ENCODE results near the gene UBN1. TPM values are rescaled to one million over a fixed set of nuclear protein-coding genes. Genes with fewer than 3 reads are reported as not detected.
"Not testable (repeated sequence)": the region's sequence is repeated elsewhere in the genome, so short reads cannot be mapped to it uniquely, and the experiment has no call there.

UBN1 gene
- total and polyA plus RNA-seq, 4 donors, result 13.8 to 17.5 (median 16.3) TPM

- 91% methylated on average over 16 of the region's 16 CpGs for WGBS (ENCODE audit: insufficient coverage)
- peaks cover 59% of the 10 kb centered on the region for H3K36me3 ChIP-seq (ENCODE audit: control insufficient read depth, insufficient read depth, low read length)
Observed at GRCh38 chr16:4890686-4891085, 43.4 kb downstream of the UBN1 start.

GRCh38 chr16:4891097-4891885 lies 44.0 kb downstream of the UBN1 start:
- peaks cover 18% of the 10 kb centered on the region for H3K4me1 ChIP-seq (ENCODE audit: control insufficient read depth, insufficient read depth, low read length)
- H3K9me3 ChIP-seq (ENCODE audit: control insufficient read depth, insufficient read depth, low read length), result no peaks in the 10 kb centered on the region
- H3K27me3 ChIP-seq (ENCODE audit: control insufficient read depth, insufficient read depth, low read length), result no peaks in the 10 kb centered on the region
- WGBS (ENCODE audit: insufficient coverage), result 85% methylated on average over 13 of the region's 16 CpGs
- H3K27ac ChIP-seq (ENCODE audit: low read depth, low read length), result no peak overlapping the region
- H3K4me3 ChIP-seq (ENCODE audit: low read depth, low read length), result no peak overlapping the region
- H3K36me3 ChIP-seq (ENCODE audit: control insufficient read depth, insufficient read depth, low read length), result peaks cover 58% of the 10 kb centered on the region
- DNase-seq (ENCODE audit: low read depth in 4 of 6, low spot score in 6 of 6), result no peak

More at GRCh38 chr16:4890686-4891085, 43.4 kb downstream of the UBN1 start:
- DNase-seq (ENCODE audit: low read depth in 4 of 6, low spot score in 6 of 6), result no peak
- Histone ChIP-seq H3K4me3 (ENCODE audit: low read depth, low read length) (no peak overlapping the region), H3K4me1 (ENCODE audit: control insufficient read depth, insufficient read depth, low read length) (peaks cover 18% of the 10 kb centered on the region), H3K27ac (ENCODE audit: low read depth, low read length) (no peak overlapping the region), H3K27me3 (ENCODE audit: control insufficient read depth, insufficient read depth, low read length) (no peaks in the 10 kb centered on the region), H3K9me3 (ENCODE audit: control insufficient read depth, insufficient read depth, low read length) (no peaks in the 10 kb centered on the region)

GRCh38 chr16:4891886-4892216 lies 44.6 kb downstream of the UBN1 start:
- H3K4me1 ChIP-seq (ENCODE audit: control insufficient read depth, insufficient read depth, low read length), result peaks cover 18% of the 10 kb centered on the region
- peaks cover 55% of the 10 kb centered on the region for H3K36me3 ChIP-seq (ENCODE audit: control insufficient read depth, insufficient read depth, low read length)
- H3K9me3 ChIP-seq (ENCODE audit: control insufficient read depth, insufficient read depth, low read length), result no peaks in the 10 kb centered on the region
- H3K27ac ChIP-seq (ENCODE audit: low read depth, low read length), result no peak overlapping the region
- WGBS (ENCODE audit: insufficient coverage), result 70% methylated on average over 12 of the region's 12 CpGs
- H3K4me3 ChIP-seq (ENCODE audit: low read depth, low read length), result no peak overlapping the region
- H3K27me3 ChIP-seq (ENCODE audit: control insufficient read depth, insufficient read depth, low read length), result no peaks in the 10 kb centered on the region
- no peak for DNase-seq (ENCODE audit: low read depth in 4 of 6, low spot score in 6 of 6)

- peak in 1 of 6 donors; percentile 42 for DNase-seq (ENCODE audit: low read depth in 4 of 6, low spot score in 6 of 6)
- H3K36me3 ChIP-seq (ENCODE audit: control insufficient read depth, insufficient read depth, low read length), result peaks cover 53% of the 10 kb centered on the region
- H3K4me1 ChIP-seq (ENCODE audit: control insufficient read depth, insufficient read depth, low read length), result peaks cover 18% of the 10 kb centered on the region
- no peak overlapping the region for H3K4me3 ChIP-seq (ENCODE audit: low read depth, low read length)
- H3K27ac ChIP-seq (ENCODE audit: low read depth, low read length), result no peak overlapping the region
- H3K9me3 ChIP-seq (ENCODE audit: control insufficient read depth, insufficient read depth, low read length), result no peaks in the 10 kb centered on the region
- 42% methylated on average over 18 of the region's 23 CpGs for WGBS (ENCODE audit: insufficient coverage)
- H3K27me3 ChIP-seq (ENCODE audit: control insufficient read depth, insufficient read depth, low read length), result no peaks in the 10 kb centered on the region
Observed at GRCh38 chr16:4892361-4893102, 45.3 kb downstream of the UBN1 start.

GRCh38 chr16:4893103-4893862 lies 46.0 kb downstream of the UBN1 start:
- Histone ChIP-seq H3K27ac (ENCODE audit: low read depth, low read length) (no peak overlapping the region), H3K9me3 (ENCODE audit: control insufficient read depth, insufficient read depth, low read length) (no peaks in the 10 kb centered on the region)

GRCh38 chr16:4894276-4895150 lies 47.2 kb downstream of the UBN1 start:
- no peak for DNase-seq (ENCODE audit: low read depth in 4 of 6, low spot score in 6 of 6)
- Histone ChIP-seq H3K27me3 (ENCODE audit: control insufficient read depth, insufficient read depth, low read length) (no peaks in the 10 kb centered on the region), H3K9me3 (ENCODE audit: control insufficient read depth, insufficient read depth, low read length) (no peaks in the 10 kb centered on the region), H3K4me1 (ENCODE audit: control insufficient read depth, insufficient read depth, low read length) (peaks cover 18% of the 10 kb centered on the region), H3K36me3 (ENCODE audit: control insufficient read depth, insufficient read depth, low read length) (peaks cover 44% of the 10 kb centered on the region), H3K27ac (ENCODE audit: low read depth, low read length) (no peak overlapping the region), H3K4me3 (ENCODE audit: low read depth, low read length) (no peak overlapping the region)
- WGBS (ENCODE audit: insufficient coverage), result 84% methylated on average over 20 of the region's 22 CpGs

More at GRCh38 chr16:4893103-4893862, 46.0 kb downstream of the UBN1 start:
- WGBS (ENCODE audit: insufficient coverage), result 88% methylated on average over 25 of the region's 26 CpGs
- Histone ChIP-seq H3K4me3 (ENCODE audit: low read depth, low read length) (no peak overlapping the region), H3K36me3 (ENCODE audit: control insufficient read depth, insufficient read depth, low read length) (peaks cover 46% of the 10 kb centered on the region), H3K4me1 (ENCODE audit: control insufficient read depth, insufficient read depth, low read length) (peaks cover 18% of the 10 kb centered on the region), H3K27me3 (ENCODE audit: control insufficient read depth, insufficient read depth, low read length) (no peaks in the 10 kb centered on the region)
- no peak for DNase-seq (ENCODE audit: low read depth in 4 of 6, low spot score in 6 of 6)

- no peak for DNase-seq (ENCODE audit: low read depth in 4 of 6, low spot score in 6 of 6)
- H3K36me3 ChIP-seq (ENCODE audit: control insufficient read depth, insufficient read depth, low read length), result peaks cover 36% of the 10 kb centered on the region
- H3K27ac ChIP-seq (ENCODE audit: low read depth, low read length), result no peak overlapping the region
- H3K4me3 ChIP-seq (ENCODE audit: low read depth, low read length), result no peak overlapping the region
- no peaks in the 10 kb centered on the region for H3K27me3 ChIP-seq (ENCODE audit: control insufficient read depth, insufficient read depth, low read length)
- H3K9me3 ChIP-seq (ENCODE audit: control insufficient read depth, insufficient read depth, low read length), result no peaks in the 10 kb centered on the region
- 93% methylated on average over 10 of the region's 13 CpGs for WGBS (ENCODE audit: insufficient coverage)
- H3K4me1 ChIP-seq (ENCODE audit: control insufficient read depth, insufficient read depth, low read length), result peaks cover 18% of the 10 kb centered on the region
Observed at GRCh38 chr16:4895366-4895765, 48.1 kb downstream of the UBN1 start.

- not testable (repeated sequence) for H3K4me3 ChIP-seq (ENCODE audit: low read depth, low read length); DNase-seq (ENCODE audit: low read depth in 4 of 6, low spot score in 6 of 6); H3K27me3 ChIP-seq (ENCODE audit: control insufficient read depth, insufficient read depth, low read length); H3K27ac ChIP-seq (ENCODE audit: low read depth, low read length); H3K9me3 ChIP-seq (ENCODE audit: control insufficient read depth, insufficient read depth, low read length)
- H3K36me3 ChIP-seq (ENCODE audit: control insufficient read depth, insufficient read depth, low read length), result peaks cover 26% of the 10 kb centered on the region
- 93% methylated on average over 4 of the region's 9 CpGs for WGBS (ENCODE audit: insufficient coverage)
- H3K4me1 ChIP-seq (ENCODE audit: control insufficient read depth, insufficient read depth, low read length), result peaks cover 15% of the 10 kb centered on the region
Observed at GRCh38 chr16:4896761-4897160, 49.5 kb downstream of the UBN1 start.

- no peak overlapping the region for H3K4me3 ChIP-seq (ENCODE audit: low read depth, low read length)
- 93% methylated on average over 7 of the region's 7 CpGs for WGBS (ENCODE audit: insufficient coverage)
- H3K4me1 ChIP-seq (ENCODE audit: control insufficient read depth, insufficient read depth, low read length), result peaks cover 10% of the 10 kb centered on the region
- no peaks in the 10 kb centered on the region for H3K9me3 ChIP-seq (ENCODE audit: control insufficient read depth, insufficient read depth, low read length)
- H3K27ac ChIP-seq (ENCODE audit: low read depth, low read length), result no peak overlapping the region
- DNase-seq (ENCODE audit: low read depth in 4 of 6, low spot score in 6 of 6), result no peak
- peaks cover 24% of the 10 kb centered on the region for H3K36me3 ChIP-seq (ENCODE audit: control insufficient read depth, insufficient read depth, low read length)
- H3K27me3 ChIP-seq (ENCODE audit: control insufficient read depth, insufficient read depth, low read length), result no peaks in the 10 kb centered on the region
Observed at GRCh38 chr16:4897328-4897727, 50.0 kb downstream of the UBN1 start.
